Stimulated activated CD8-positive, alpha-beta memory T cell treated with anti-CD3 and anti-CD28 coated beads, Interleukin-4, amount 100 ng/mL, for 4 hours (primary cell): ENCODE results near the gene ZNF599.

Experiments used
- DNase-seq, 2 donors: peaks; one replicate each; pipeline ENCODE4 v3.0.0-alpha.2; 2020; ENCODE audit warnings: low read depth in 2 of 2, low spot score in 1 of 2

The ZNF599 gene

GRCh38 chr19:34744896-34745690 lies 27.9 kb downstream of the ZNF599 start:
- DNase-seq = no peak

- DNase-seq = no peak
Observed at GRCh38 chr19:34734537-34735103, 38.4 kb downstream of the ZNF599 start.

GRCh38 chr19:34733746-34734536 lies 39.1 kb downstream of the ZNF599 start, which contains the start of gene ZNF181:
TSS of gene ZNF181 (plus strand) at chr19:34734243. CDS start at chr19:34735038, 795 bp downstream.
- peak; percentile 65 to 69 for DNase-seq

- DNase-seq = no peak
Observed at GRCh38 chr19:34733266-34733745, 39.7 kb downstream of the ZNF599 start.

- no peak for DNase-seq
Observed at GRCh38 chr19:34732612-34733211, 40.3 kb downstream of the ZNF599 start.

- DNase-seq = no peak
Observed at GRCh38 chr19:34731964-34732363, 41.1 kb downstream of the ZNF599 start.

GRCh38 chr19:34731019-34731829 lies 41.8 kb downstream of the ZNF599 start:
- DNase-seq = no peak

- no peak for DNase-seq
Observed at GRCh38 chr19:34725400-34725799, 47.6 kb downstream of the ZNF599 start.

- DNase-seq = no peak
Observed at GRCh38 chr19:34722353-34722752, 50.7 kb downstream of the ZNF599 start.

- no peak for DNase-seq
Observed at GRCh38 chr19:34715357-34715756, 57.7 kb downstream of the ZNF599 start.

- DNase-seq = no peak
Observed at GRCh38 chr19:34713262-34713637, 59.8 kb downstream of the ZNF599 start.

GRCh38 chr19:34712395-34713261 lies 60.4 kb downstream of the ZNF599 start:
- peak; percentile 11 to 13 for DNase-seq

- no peak for DNase-seq
Observed at GRCh38 chr19:34711890-34712289, 61.1 kb downstream of the ZNF599 start.
